NCI-H2171 (cell line): ENCODE measurements around the gene DTX1.

Experiments used
- DNase-seq: peaks from one replicate; lab custom pipeline; 2025; lab: John Stamatoyannopoulos, UW

Gene DTX1

DNA sequence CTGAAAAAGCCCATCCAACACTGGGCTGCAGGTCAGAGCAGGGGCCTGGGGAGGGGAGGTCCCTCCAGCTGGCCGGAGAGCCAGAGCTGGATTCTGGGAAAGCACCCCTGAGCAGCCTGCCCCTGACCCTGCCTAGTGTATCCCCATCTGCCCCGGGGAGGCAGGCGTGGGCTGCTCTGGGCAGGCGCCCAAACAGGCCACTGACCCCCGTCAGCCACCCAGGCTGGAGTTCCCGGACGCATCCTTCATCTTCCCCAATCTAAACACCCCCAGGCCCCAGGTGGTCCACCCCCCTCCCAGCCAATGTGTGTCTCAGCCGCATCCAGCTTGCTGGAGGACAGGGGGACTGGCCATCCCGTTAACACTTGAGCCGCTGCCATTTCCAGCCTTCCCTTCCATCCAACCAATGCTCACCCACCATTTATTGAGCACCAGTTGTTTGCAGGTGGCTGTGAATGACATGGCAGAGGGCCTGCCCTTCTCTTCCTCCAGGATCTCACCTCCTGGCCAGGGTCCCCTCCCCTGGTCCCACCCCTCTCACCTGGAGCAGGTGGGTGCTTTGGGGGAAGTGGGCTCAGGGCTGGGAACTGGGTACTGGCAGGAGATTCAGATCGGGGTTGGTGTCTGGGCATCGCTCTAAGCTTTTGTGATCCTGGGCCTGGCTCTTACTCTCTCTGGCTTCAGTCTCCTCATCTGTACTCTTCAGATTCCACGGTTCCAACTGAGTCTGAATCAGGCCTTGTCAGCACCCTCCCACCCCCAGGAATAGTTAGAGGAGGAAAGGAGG is 743 bp upstream of the DTX1 start:
- no peak for DNase-seq

DNA sequence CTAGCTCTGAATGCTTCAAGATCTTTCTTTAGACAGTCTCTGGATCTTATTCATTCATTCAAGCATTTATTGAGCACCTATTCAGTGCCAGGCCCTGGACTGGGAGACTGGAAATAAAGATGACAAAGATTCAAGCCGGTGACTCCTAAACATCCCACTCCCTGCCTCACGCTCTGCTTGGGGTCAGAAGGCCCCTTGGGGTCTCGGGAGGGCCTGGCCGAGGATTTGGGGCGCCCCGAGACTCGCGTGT is 224 bp upstream of the DTX1 start:
- DNase-seq = no peak

DNA sequence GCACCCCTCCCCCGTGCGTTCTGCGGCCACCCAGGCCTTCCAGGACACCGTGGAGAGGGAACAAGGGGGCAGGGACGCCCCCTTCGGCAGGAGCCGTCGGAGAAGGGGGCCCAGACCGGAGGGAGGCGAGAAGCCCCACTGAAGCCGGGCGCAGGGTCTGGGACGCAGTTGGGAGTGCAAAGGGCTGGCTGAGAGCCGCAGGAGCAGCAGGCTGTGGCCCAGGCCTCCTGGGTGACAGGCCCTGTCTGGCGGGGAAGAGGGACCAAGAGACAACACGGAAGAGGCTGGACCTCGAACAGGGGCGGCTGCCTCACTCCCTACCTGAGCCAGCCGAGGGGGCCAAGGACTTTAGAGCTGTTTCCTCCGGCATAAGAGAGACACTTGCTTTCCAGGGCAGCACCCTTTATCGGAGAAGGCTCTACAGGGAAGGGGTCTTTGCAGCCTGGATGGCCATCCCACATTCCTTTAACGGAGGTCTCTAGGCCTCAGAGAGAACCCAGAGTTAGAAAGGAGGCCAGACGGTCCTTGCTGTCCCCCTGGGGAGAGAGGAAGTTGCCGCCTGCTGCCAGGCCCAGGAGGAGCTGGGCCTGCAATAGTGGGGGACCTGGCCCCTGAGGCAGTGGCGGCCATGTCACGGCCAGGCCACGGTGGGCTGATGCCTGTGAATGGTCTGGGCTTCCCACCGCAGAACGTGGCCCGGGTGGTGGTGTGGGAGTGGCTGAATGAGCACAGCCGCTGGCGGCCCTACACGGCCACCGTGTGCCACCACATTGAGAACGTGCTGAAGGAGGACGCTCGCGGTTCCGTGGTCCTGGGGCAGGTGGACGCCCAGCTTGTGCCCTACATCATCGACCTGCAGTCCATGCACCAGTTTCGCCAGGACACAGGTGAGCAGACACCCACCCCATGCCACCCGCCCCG is 1.3 kb downstream of the DTX1 start:
- no peak for DNase-seq

GRCh38 chr12:113058553-113058952 is 2.0 kb downstream of the DTX1 start:
- DNase-seq = no peak

- no peak for DNase-seq
Observed at GRCh38 chr12:113059071-113059595, 2.6 kb downstream of the DTX1 start.

GRCh38 chr12:113060336-113060960 is 3.9 kb downstream of the DTX1 start:
- DNase-seq = no peak

DNA sequence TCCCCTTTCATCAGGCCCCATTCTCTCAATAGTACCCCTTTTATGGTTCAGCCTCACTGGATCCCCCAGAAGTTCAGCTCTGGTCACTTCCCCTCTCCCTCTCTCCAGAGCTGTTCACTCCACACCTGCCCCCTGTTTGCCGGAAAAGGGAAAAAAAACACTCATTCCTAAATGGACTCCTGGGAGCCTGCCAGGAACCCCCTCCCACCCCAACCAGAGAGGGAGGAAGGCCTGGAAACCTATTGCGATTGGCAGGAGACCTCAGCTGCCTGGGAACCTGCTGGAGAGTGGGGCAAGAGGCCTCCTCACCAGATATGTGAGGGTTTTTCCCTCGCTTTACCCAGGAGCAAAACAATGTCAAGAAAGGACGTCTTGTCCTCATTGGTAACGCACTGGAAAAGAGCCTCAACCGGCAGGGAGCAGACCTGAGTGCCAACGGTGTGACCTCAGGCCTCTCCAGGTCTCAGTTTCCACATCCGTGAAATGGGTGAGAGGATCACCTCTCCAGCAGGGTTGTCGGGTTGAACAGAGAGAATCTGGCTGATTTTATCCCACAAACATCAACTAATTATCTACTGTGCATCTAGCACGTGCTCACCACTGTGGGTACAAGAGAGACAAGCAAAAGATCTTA is 4.6 kb downstream of the DTX1 start:
- peak; percentile 52 for DNase-seq

- no peak for DNase-seq
Observed at GRCh38 chr12:113062502-113063395, 6.2 kb downstream of the DTX1 start.

- no peak for DNase-seq
Observed at GRCh38 chr12:113063396-113064350, 7.1 kb downstream of the DTX1 start.

DNA sequence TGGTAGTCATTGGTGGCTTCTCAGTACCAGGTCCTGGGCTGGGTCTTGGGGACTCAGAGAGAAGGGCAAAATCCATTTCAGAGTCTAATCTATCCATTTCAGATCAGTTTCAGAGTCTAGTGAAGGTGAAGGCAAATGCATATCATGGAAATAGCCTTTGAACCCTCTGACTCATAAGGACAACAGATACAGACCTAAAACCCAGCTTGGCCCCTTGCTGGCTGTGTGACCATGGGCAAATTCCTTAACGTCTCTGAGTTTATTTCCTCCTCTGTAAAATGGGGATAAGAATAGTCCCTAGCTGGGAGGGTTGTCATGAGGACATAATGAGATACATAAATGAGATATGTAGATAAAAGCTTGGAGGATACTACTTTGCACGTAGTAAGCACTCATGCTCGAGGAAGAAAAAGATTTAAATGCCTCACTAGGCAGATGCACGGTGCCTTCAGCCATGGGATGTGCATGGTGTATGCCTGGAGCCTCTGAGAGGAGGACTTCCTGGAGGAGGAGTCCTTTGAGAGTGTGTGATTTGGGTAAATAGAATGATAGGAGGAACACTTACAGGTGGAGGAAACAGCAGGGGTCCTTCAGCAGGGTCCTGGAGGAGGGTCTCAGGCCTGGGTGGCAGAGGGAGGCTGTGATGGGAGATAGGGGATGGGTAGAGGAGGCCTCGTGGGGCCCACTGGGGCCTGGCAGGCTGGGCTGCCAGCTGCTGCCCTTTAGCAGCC is 8.0 kb downstream of the DTX1 start:
- no peak for DNase-seq

GRCh38 chr12:113065126-113066007 is 8.8 kb downstream of the DTX1 start:
- peak; percentile 89 for DNase-seq

GRCh38 chr12:113066813-113067400 is 10.4 kb downstream of the DTX1 start:
- no peak for DNase-seq

- no peak for DNase-seq
Observed at GRCh38 chr12:113067987-113068935, 11.7 kb downstream of the DTX1 start.

DNA sequence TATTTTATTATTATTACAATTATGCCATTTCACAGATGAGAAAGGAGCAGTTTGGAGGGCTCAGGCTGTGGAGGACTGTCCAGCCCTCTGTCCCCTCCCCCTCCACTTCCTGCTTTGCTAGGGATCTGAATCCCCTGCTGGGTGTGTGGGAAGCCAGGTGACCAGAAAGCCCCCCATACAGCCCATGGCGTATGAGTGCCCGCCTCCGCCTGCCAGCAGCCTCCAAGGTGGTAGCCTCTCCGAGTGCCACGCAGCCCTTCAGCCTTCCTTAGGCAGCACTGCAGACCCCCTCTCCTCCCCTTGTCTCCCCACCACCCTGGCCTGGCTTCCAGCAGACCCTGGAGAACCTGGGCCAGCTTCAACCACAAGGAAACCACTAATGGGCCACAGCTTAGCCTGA is 12.6 kb downstream of the DTX1 start:
- no peak for DNase-seq

GRCh38 chr12:113069751-113070116 is 13.2 kb downstream of the DTX1 start:
- no peak for DNase-seq

DNA sequence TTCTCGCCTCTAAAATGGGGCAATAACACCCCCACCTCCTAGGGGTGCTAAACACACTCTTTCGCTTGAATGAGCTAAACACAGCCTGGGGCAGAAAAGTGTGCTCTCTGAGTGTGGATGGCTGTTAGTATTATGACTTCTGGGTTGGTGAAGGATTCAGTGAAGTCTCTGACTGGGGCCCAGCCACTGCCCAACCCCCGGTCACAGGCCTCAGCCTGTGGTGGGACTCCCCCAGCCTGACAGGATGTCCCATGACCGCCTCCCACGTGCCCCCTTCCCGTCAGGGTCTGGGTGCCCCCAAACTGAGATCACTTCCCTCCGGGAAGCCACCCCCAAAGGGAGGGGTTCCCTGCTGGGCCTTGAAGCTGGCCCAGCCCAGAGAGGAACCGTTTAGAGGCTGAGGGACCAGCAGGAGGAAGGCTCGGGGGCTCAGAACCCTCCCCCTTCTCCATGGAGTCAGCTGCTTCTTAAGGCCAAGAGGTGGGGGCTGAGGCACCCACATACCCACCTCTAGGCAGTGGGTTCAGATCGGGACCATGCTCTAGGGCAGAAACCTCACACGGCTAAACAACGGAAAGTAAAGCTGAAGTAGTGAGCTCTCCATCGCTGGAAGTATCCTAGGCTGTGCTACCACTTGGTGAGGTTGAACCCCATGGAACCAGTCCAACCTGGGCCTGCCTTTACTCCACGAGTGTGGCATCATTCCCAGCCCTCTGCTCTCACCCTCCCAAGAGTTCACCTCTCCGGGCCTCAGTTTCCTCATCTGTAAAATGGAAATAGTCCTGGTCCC is 13.8 kb downstream of the DTX1 start:
- DNase-seq = no peak
